ENCODE measurements around the gene HS1BP3. TPM values are rescaled to one million over a fixed set of nuclear protein-coding genes. Genes with fewer than 3 reads are reported as not detected.

The HS1BP3 gene
- total RNA-seq, 1 experiment from 2014 or later = 16.2 TPM

GRCh38 chr2:20623241-20623640 lies 27.7 kb downstream of the HS1BP3 start:
- Histone ChIP-seq H4K20me1 (ENCODE audit: insufficient read depth) (no peaks in the 10 kb centered on the region), H3F3A (ENCODE audit: insufficient read depth, low read depth) (peaks cover 3% of the 10 kb centered on the region; the same call in 1 of the 2 replicates), H3K27ac (no peak overlapping the region), H3K36me3 (ENCODE audit: low read depth) (no peaks in the 10 kb centered on the region), H3K9me3 (ENCODE audit: insufficient read depth, low read depth) (no peaks in the 10 kb centered on the region), H3K79me2 (ENCODE audit: low read depth) (no peaks in the 10 kb centered on the region), H3K4me3 (no peak overlapping the region), H3K9me2 (ENCODE audit: insufficient read depth) (no peaks in the 10 kb centered on the region), H3K27me3 (ENCODE audit: insufficient read depth, low read depth) (no peaks in the 10 kb centered on the region), H2AFZ (no peak overlapping the region), H3K4me2 (no peak overlapping the region), H3K4me1 (replicated peaks; ENCODE audit: insufficient read depth) (peaks cover 27% of the 10 kb centered on the region)
- POLR2A ChIA-PET (ENCODE audit: unreplicated experiment) = no interaction called here
- no TSS peak for BruUV-seq (replicated peaks)
- no peak for TF ChIP-seq CTCF (conservative IDR thresholded peaks at IDR 0.05)
- no peak for TF ChIP-seq EZH2 (IDR thresholded peaks at IDR 0.05; ENCODE audit: low read depth)
- CTCF ChIA-PET = no interaction called here
- intact Hi-C loops (cut with micrococcal nuclease; ENCODE audit: unreplicated experiment) = no loop called here
- no peak for DNase-seq

GRCh38 chr2:20622731-20623130 lies 28.2 kb downstream of the HS1BP3 start:
- intact Hi-C loops (cut with micrococcal nuclease; ENCODE audit: unreplicated experiment) = no loop called here
- no peaks in the 10 kb centered on the region for H3K27me3 ChIP-seq (ENCODE audit: insufficient read depth, low read depth)
- no TSS peak for BruUV-seq (replicated peaks)

GRCh38 chr2:20622296-20622686 lies 28.6 kb downstream of the HS1BP3 start:
- H4K20me1 ChIP-seq (ENCODE audit: insufficient read depth) = no peaks in the 10 kb centered on the region
- intact Hi-C loops (cut with micrococcal nuclease; ENCODE audit: unreplicated experiment) = no loop called here
- H3F3A ChIP-seq (ENCODE audit: insufficient read depth, low read depth) = peaks cover 3% of the 10 kb centered on the region; the same call in 1 of the 2 replicates
- H3K9me3 ChIP-seq (ENCODE audit: insufficient read depth, low read depth) = no peaks in the 10 kb centered on the region
- TF ChIP-seq EZH2 (IDR thresholded peaks at IDR 0.05; ENCODE audit: low read depth) (no peak), CTCF (conservative IDR thresholded peaks at IDR 0.05) (no peak)
- no peak overlapping the region for H3K4me2 ChIP-seq
- CTCF ChIA-PET = no interaction called here
- H3K36me3 ChIP-seq (ENCODE audit: low read depth) = no peaks in the 10 kb centered on the region
- H3K4me3 ChIP-seq = no peak overlapping the region
- no peaks in the 10 kb centered on the region for H3K27me3 ChIP-seq (ENCODE audit: insufficient read depth, low read depth)
- no peak overlapping the region for H2AFZ ChIP-seq
- DNase-seq = no peak
- H3K4me1 ChIP-seq (replicated peaks; ENCODE audit: insufficient read depth) = peaks cover 37% of the 10 kb centered on the region
- POLR2A ChIA-PET (ENCODE audit: unreplicated experiment) = interaction anchor here (0.5 kb wide), 1 partner anchor 570 kb away, joined by 3 read pairs; no protein-coding TSS in a partner anchor
- no peak overlapping the region for H3K27ac ChIP-seq
- BruUV-seq (replicated peaks) = no TSS peak
- no peaks in the 10 kb centered on the region for H3K9me2 ChIP-seq (ENCODE audit: insufficient read depth)
- H3K79me2 ChIP-seq (ENCODE audit: low read depth) = no peaks in the 10 kb centered on the region

More at GRCh38 chr2:20622731-20623130, 28.2 kb downstream of the HS1BP3 start:
- Histone ChIP-seq H3K4me1 (replicated peaks; ENCODE audit: insufficient read depth) (peaks cover 33% of the 10 kb centered on the region), H3K9me3 (ENCODE audit: insufficient read depth, low read depth) (no peaks in the 10 kb centered on the region), H4K20me1 (ENCODE audit: insufficient read depth) (no peaks in the 10 kb centered on the region), H3K4me3 (no peak overlapping the region), H3K36me3 (ENCODE audit: low read depth) (no peaks in the 10 kb centered on the region), H3K9me2 (ENCODE audit: insufficient read depth) (no peaks in the 10 kb centered on the region), H2AFZ (no peak overlapping the region), H3K27ac (no peak overlapping the region), H3K4me2 (no peak overlapping the region), H3F3A (ENCODE audit: insufficient read depth, low read depth) (peaks cover 3% of the 10 kb centered on the region; the same call in 1 of the 2 replicates), H3K79me2 (ENCODE audit: low read depth) (no peaks in the 10 kb centered on the region)
- ChIA-PET POLR2A (ENCODE audit: unreplicated experiment) (interaction anchor here (0.5 kb wide), 1 partner anchor 571 kb away, joined by 3 read pairs; no protein-coding TSS in a partner anchor), CTCF (no interaction called here)
- peak in 1 of 2 experiments; percentile 30 for DNase-seq
- TF ChIP-seq EZH2 (IDR thresholded peaks at IDR 0.05; ENCODE audit: low read depth) (no peak), CTCF (conservative IDR thresholded peaks at IDR 0.05) (no peak)

All from PC-9 (cell line).